IMR-90 (cell line): Measurements from ENCODE around the gene UBE2O. TPM values are rescaled to one million over a fixed set of nuclear protein-coding genes. Genes with fewer than 3 reads are reported as not detected.

Experiments used
- ATAC-seq: fragments of 200-7000 bp; cut with Tn5 transposase; 2 replicates; pipeline ENCODE4 v1.9.1; 2020; ENCODE audit warnings: low read depth, mild to moderate bottlenecking, moderate library complexity
- BruUV-seq: library from RNA; stranded (reverse); fragments of 400-500 nt; replicated peaks from 2 replicates; lab custom pipeline; 2021; lab: Mats Ljungman, UMichigan
- CTCF ChIA-PET: fragments of 300-600 bp; formaldehyde crosslinking; extraction: SDS; loops from one replicate; lab custom pipeline; 2021; ENCODE audit warnings: antibody characterized with exemption; lab: Yijun Ruan, JAX
- POLR2A ChIA-PET: fragments of 300-600 bp; sonication (Branson Sonifier 250); formaldehyde crosslinking; loops from one replicate; lab custom pipeline; 2022; ENCODE audit warnings: antibody characterized with exemption; ENCODE audit not compliant: unreplicated experiment; lab: Charles Lee
- DNase-seq: peaks from one replicate; pipeline ENCODE4 v3.0.0; 2013
- H2AFZ ChIP-seq: replicated peaks from 2 replicates; pipeline ENCODE3; 2013; ENCODE audit warnings: low read length, mild to moderate bottlenecking; ENCODE audit not compliant: poor library complexity
- H2AK5ac ChIP-seq: 2 replicates; pipeline ENCODE4 v1.6.1; 2013; ENCODE audit warnings: low read depth, low read length, inconsistent platforms
- H2AK9ac ChIP-seq: replicated peaks from 2 replicates; pipeline ENCODE3; 2013; ENCODE audit warnings: mild to moderate bottlenecking, low read depth, low read length, moderate library complexity; ENCODE audit not compliant: poor library complexity
- H2BK120ac ChIP-seq: 2 replicates; pipeline ENCODE4 v1.6.1; 2013; ENCODE audit warnings: low read depth, low read length, inconsistent platforms
- H2BK15ac ChIP-seq: 3 replicates; pipeline ENCODE4 v1.6.1; 2013; ENCODE audit warnings: low read depth, low read length, inconsistent platforms
- H2BK20ac ChIP-seq: 2 replicates; pipeline ENCODE4 v1.6.1; 2013; ENCODE audit warnings: low read depth, mild to moderate bottlenecking, inconsistent platforms, low read length, moderate library complexity
- H2BK5ac ChIP-seq: 2 replicates; pipeline ENCODE4 v1.6.1; 2013; ENCODE audit warnings: mild to moderate bottlenecking, low read depth, low read length, inconsistent platforms; ENCODE audit not compliant: poor library complexity, severe bottlenecking
- H3K14ac ChIP-seq: replicated peaks from 2 replicates; pipeline ENCODE4 v1.6.1; 2013; ENCODE audit warnings: low read depth, low read length, inconsistent platforms
- H3K18ac ChIP-seq: 2 replicates; pipeline ENCODE4 v1.6.1; 2013; ENCODE audit warnings: low read depth, low read length, control low read depth
- H3K23ac ChIP-seq: 2 replicates; pipeline ENCODE4 v1.6.1; 2013; ENCODE audit warnings: low read depth, low read length, inconsistent platforms
- H3K27ac ChIP-seq: 2 replicates; pipeline ENCODE4 v1.5.1; 2013; ENCODE audit warnings: mild to moderate bottlenecking, control low read depth, low read length; ENCODE audit not compliant: insufficient read depth
- H3K27me3 ChIP-seq: 2 replicates; pipeline ENCODE4 v1.6.1; 2013; ENCODE audit warnings: low read length; ENCODE audit not compliant: control insufficient read depth, insufficient read depth
- H3K36me3 ChIP-seq: 2 replicates; pipeline ENCODE4 v1.6.1; 2013; ENCODE audit warnings: low read length, mixed read lengths; ENCODE audit not compliant: control insufficient read depth, insufficient read depth
- H3K4ac ChIP-seq: 2 replicates; pipeline ENCODE4 v1.6.1; 2013; ENCODE audit warnings: low read depth, low read length, inconsistent platforms
- H3K4me1 ChIP-seq: 2 replicates; pipeline ENCODE4 v1.6.1; 2013; ENCODE audit warnings: low read length, mixed read lengths; ENCODE audit not compliant: control insufficient read depth, insufficient read depth
- H3K4me2 ChIP-seq: 2 replicates; pipeline ENCODE4 v1.6.1; 2013; ENCODE audit warnings: low read depth, mild to moderate bottlenecking, control low read depth, low read length, moderate library complexity
- H3K4me3 ChIP-seq: 2 replicates; pipeline ENCODE4 v1.5.1; 2013; ENCODE audit warnings: low read depth, mild to moderate bottlenecking, control low read depth, low read length, moderate library complexity; ENCODE audit not compliant: insufficient read depth
- H3K56ac ChIP-seq: 2 replicates; pipeline ENCODE4 v1.6.1; 2013; ENCODE audit warnings: low read length, inconsistent platforms; ENCODE audit not compliant: insufficient read depth; ENCODE audit errors: extremely low read depth
- H3K79me1 ChIP-seq, 2 experiments: 2 replicates each; pipeline ENCODE4 v1.6.1; 2013; ENCODE audit warnings: low read length in 2 of 2, inconsistent platforms in 1 of 2, low read depth in 1 of 2
- H3K9ac ChIP-seq: 2 replicates; pipeline ENCODE4 v1.6.1; 2013; ENCODE audit warnings: low read depth, low read length, control low read depth
- H3K9me1 ChIP-seq: 2 replicates; pipeline ENCODE4 v1.6.1; 2013; ENCODE audit warnings: low read length, inconsistent platforms; ENCODE audit not compliant: insufficient read depth
- H3K9me3 ChIP-seq: 2 replicates; pipeline ENCODE4 v1.6.1; 2013; ENCODE audit warnings: low read length; ENCODE audit not compliant: control insufficient read depth, insufficient read depth
- H4K20me1 ChIP-seq: 2 replicates; pipeline ENCODE4 v1.6.1; 2013; ENCODE audit warnings: low read length, inconsistent platforms; ENCODE audit not compliant: insufficient read depth
- H4K5ac ChIP-seq: 2 replicates; pipeline ENCODE4 v1.6.1; 2013; ENCODE audit warnings: mild to moderate bottlenecking, low read depth, low read length, control low read depth
- H4K8ac ChIP-seq, 2 experiments: 2 replicates each; pipeline ENCODE4 v1.6.1; 2013; ENCODE audit warnings: low read depth in 2 of 2, low read length in 2 of 2, control low read depth in 1 of 2, inconsistent platforms in 1 of 2
- H4K91ac ChIP-seq: 2 replicates; pipeline ENCODE4 v1.6.1; 2013; ENCODE audit warnings: low read depth, low read length, inconsistent platforms; ENCODE audit not compliant: insufficient read depth
- CEBPB ChIP-seq: IDR thresholded peaks from 2 replicates; pipeline ENCODE4 v1.6.1; 2012; ENCODE audit warnings: low read depth, low read length, improper control_type of control experiment
- ELK1 ChIP-seq: fragments of 150-350 bp; IDR thresholded peaks from 2 replicates; pipeline ENCODE4 v1.6.1; 2016; ENCODE audit warnings: low read depth, mild to moderate bottlenecking, low read length, moderate library complexity, borderline replicate concordance
- MAFK ChIP-seq: IDR thresholded peaks from 2 replicates; pipeline ENCODE4 v1.6.1; 2012; ENCODE audit warnings: low read depth, low read length, improper control_type of control experiment
- MAZ ChIP-seq: IDR thresholded peaks from 2 replicates; pipeline ENCODE4 v1.6.1; 2012; ENCODE audit warnings: low read depth, mild to moderate bottlenecking, low read length, improper control_type of control experiment, moderate library complexity, borderline replicate concordance
- MXI1 ChIP-seq: IDR thresholded peaks from 2 replicates; pipeline ENCODE4 v1.6.1; 2012; ENCODE audit warnings: low read depth, mild to moderate bottlenecking, low read length, moderate library complexity, borderline replicate concordance
- NFE2L2 ChIP-seq: fragments of 150-350 bp; IDR thresholded peaks from 2 replicates; pipeline ENCODE4 v1.6.1; 2016; ENCODE audit warnings: low read depth, mild to moderate bottlenecking, low read length
- POLR2A ChIP-seq: IDR thresholded peaks from 2 replicates; pipeline ENCODE4 v1.6.1; 2012; ENCODE audit warnings: mild to moderate bottlenecking, low read depth, low read length
- RAD21 ChIP-seq: IDR thresholded peaks from 2 replicates; pipeline ENCODE4 v1.6.1; 2012; ENCODE audit warnings: low read length, improper control_type of control experiment
- RCOR1 ChIP-seq: IDR thresholded peaks from 2 replicates; pipeline ENCODE4 v1.6.1; 2012; ENCODE audit warnings: mild to moderate bottlenecking, low read length, improper control_type of control experiment; ENCODE audit not compliant: insufficient replicate concordance
- USF2 ChIP-seq: fragments of 150-350 bp; IDR thresholded peaks from 2 replicates; pipeline ENCODE4 v1.6.1; 2017; ENCODE audit warnings: mild to moderate bottlenecking, antibody characterized with exemption, low read length, low read depth
- WGBS, 2 experiments: methylation state at CpG; one replicate each; pipeline versions ENCODE4 v1.1.5 to v1.1.7; 2013; ENCODE audit warnings: missing lambda C conversion rate in 2 of 2; ENCODE audit not compliant: insufficient read length in 1 of 2; ENCODE audit errors: extremely low coverage in 2 of 2; 5-methylcytosine and 5-hydroxymethylcytosine counted together
- dilution Hi-C: fragments of 300-500 bp; cut with HindIII; formaldehyde crosslinking; loops from one replicate; pipeline ENCODE4 v1.14.3; 2018; ENCODE audit warnings: low sequenced_read_pairs; ENCODE audit not compliant: unreplicated experiment
- in situ Hi-C: fragments of 300-500 bp; cut with MboI; formaldehyde crosslinking; loops from 3 replicates; pipeline ENCODE4 v1.14.3; 2019; ENCODE audit warnings: low sequenced_read_pairs, inconsistent platforms, mixed read lengths
- intact Hi-C: fragments of 100-400 bp; cut with micrococcal nuclease; formaldehyde crosslinking; loops from 2 replicates; pipeline ENCODE4 v1.10.0; 2022
- polyA plus RNA-seq, 3 experiments: library from polyadenylated mRNA; depleted of rRNA; stranded (reverse); fragments of >200 nt; gene quantifications; 2 replicates each; pipeline ENCODE4 v1.2.3, GENCODE V29; 2012; ENCODE audit warnings: low replicate concordance in 1 of 3
- total RNA-seq: library from RNA; depleted of rRNA; stranded (reverse); fragments of >200 nt; gene quantifications from 2 replicates; pipeline ENCODE4 v1.2.3, GENCODE V29; 2012

UBE2O gene
- total and polyA plus RNA-seq, 2 of the 4 experiments (the other 2 are of a cell fraction): 17.6 TPM

GRCh38 chr17:76497979-76498875 lies 45.3 kb upstream of the UBE2O start:
- H2AK9ac ChIP-seq: peak overlapping the region; percentile 65
- H3K4me2 ChIP-seq: peak overlapping the region; percentile 69
- peak; percentile 93 for DNase-seq
- peak overlapping the region; percentile 79 for H4K91ac ChIP-seq
- 0 out of 2 replicates have a peak, but pooled peaks have one; percentile 14 for TF ChIP-seq MAFK
- no peak for TF ChIP-seq ELK1
- peak; percentile 12; the same call in 1 of the 2 replicates for TF ChIP-seq USF2
- peak; percentile 75; the same call in 1 of the 2 replicates for TF ChIP-seq MAZ
- peak; percentile 33; the same call in 1 of the 2 replicates for TF ChIP-seq CEBPB
- TF ChIP-seq MXI1: 0 out of 2 replicates have a peak, but pooled peaks have one; percentile 15
- TF ChIP-seq RAD21: 0 out of 2 replicates have a peak, but pooled peaks have one; percentile 4
- peak; percentile 78 for TF ChIP-seq POLR2A
- no peak for TF ChIP-seq NFE2L2
- peak; percentile 71 for TF ChIP-seq RCOR1
- ATAC-seq: peak; percentile 78
- H2AK5ac ChIP-seq: peak overlapping the region; percentile 76
- peak overlapping the region; percentile 36 for H3K9ac ChIP-seq
- peak overlapping the region; percentile 84 for H2BK20ac ChIP-seq
- peak overlapping the region; percentile 87; the same call in 2 of the 3 replicates for H2BK15ac ChIP-seq
- H3K23ac ChIP-seq: peak overlapping the region; percentile 75; the same call in 1 of the 2 replicates
- H3K4me3 ChIP-seq: no peak overlapping the region
- H4K5ac ChIP-seq: peak overlapping the region; percentile 98
- no TSS peak for BruUV-seq
- no peaks in the 10 kb centered on the region for H3K27me3 ChIP-seq
- H2BK5ac ChIP-seq: peak overlapping the region; percentile 80
- H3K36me3 ChIP-seq: no peaks in the 10 kb centered on the region
- CTCF ChIA-PET: interaction anchor here (0.6 kb wide), 1 partner anchor 350 kb away, joined by 8 read pairs; no protein-coding TSS in a partner anchor
- no peaks in the 10 kb centered on the region for H3K9me3 ChIP-seq
- peak overlapping the region; percentile 77 to 99 for H4K8ac ChIP-seq
- intact Hi-C loops: no loop called here
- POLR2A ChIA-PET: no interaction called here
- in situ Hi-C loops: no loop called here
- H3K56ac ChIP-seq: peak overlapping the region; percentile 51; the same call in 1 of the 2 replicates
- dilution Hi-C loops: no loop called here
- peak overlapping the region; percentile 94 for H2AFZ ChIP-seq
- H3K27ac ChIP-seq: peak overlapping the region; percentile 70
- peak overlapping the region; percentile 93 for H3K4ac ChIP-seq
- H2BK120ac ChIP-seq: peak overlapping the region; percentile 89
- peak overlapping the region; percentile 92 for H3K18ac ChIP-seq
- peak overlapping the region; percentile 91 for H3K14ac ChIP-seq
- peaks cover 4 to 30% of the 10 kb centered on the region in 2 experiments; a peak in 3 of 4 replicates for H3K79me1 ChIP-seq
- H4K20me1 ChIP-seq: no peaks in the 10 kb centered on the region
- H3K4me1 ChIP-seq: peaks cover 34% of the 10 kb centered on the region
- WGBS, 2 experiments: 22% methylated on average over 15 of the region's 31 CpGs; no CpG with 5 or more reads in 1 of the 2 experiments
- peaks cover 16% of the 10 kb centered on the region for H3K9me1 ChIP-seq
